Activated CD4-positive, alpha-beta memory T cell treated with anti-CD3 and anti-CD28 coated beads, Interleukin-2, amount 10 ng/mL, durations not matched to agents 7 days and 5 days (primary cell): ENCODE results near the gene PALD1. TPM values are rescaled to one million over a fixed set of nuclear protein-coding genes. Genes with fewer than 3 reads are reported as not detected.
"Not testable (repeated sequence)": the region's sequence is repeated elsewhere in the genome, so short reads cannot be mapped to it uniquely, and the experiment has no call there.

Source experiments
- CTCF ChIA-PET: fragments of 350-600 bp; sonication (Branson Sonifier 250); formaldehyde crosslinking; loops from one replicate; lab custom pipeline; 2021; ENCODE audit warnings: antibody characterized with exemption, inconsistent platforms; lab: Charles Lee
- POLR2A ChIA-PET: fragments of 350-600 bp; sonication (Branson Sonifier 250); formaldehyde crosslinking; loops from one replicate; lab custom pipeline; 2021; ENCODE audit warnings: antibody characterized with exemption; lab: Charles Lee
- DNase-seq: peaks from one replicate; pipeline ENCODE4 v3.0.0-alpha.2; 2020
- H3K27ac Mint-ChIP-seq: one replicate; pipeline ENCODE4 v1.8.0; 2021; ENCODE audit warnings: mild to moderate bottlenecking, mixed read lengths
- H3K27me3 Mint-ChIP-seq: one replicate; pipeline ENCODE4 v1.8.0; 2021; ENCODE audit warnings: mixed read lengths
- H3K36me3 Mint-ChIP-seq: one replicate; pipeline ENCODE4 v1.8.0; 2021; ENCODE audit warnings: low read depth, mixed read lengths
- H3K4me1 Mint-ChIP-seq: one replicate; pipeline ENCODE4 v1.8.0; 2021; ENCODE audit warnings: mixed read lengths
- H3K4me3 Mint-ChIP-seq: one replicate; pipeline ENCODE4 v1.8.0; 2021; ENCODE audit warnings: mild to moderate bottlenecking, mixed read lengths
- H3K9me3 Mint-ChIP-seq: one replicate; pipeline ENCODE4 v1.8.0; 2021; ENCODE audit warnings: mixed read lengths
- total RNA-seq, 2 experiments: library from RNA; stranded (reverse); gene quantifications; one replicate each; pipeline ENCODE4 v1.2.3, GENCODE V29; 2021

The PALD1 gene
- total RNA-seq, 2 experiments from 2014 or later: 0.08 to 0.15 TPM

- ChIA-PET CTCF (interaction anchor here (0.6 to 2.4 kb wide), 4 partner anchors 17 to 1727 kb away, joined by 3 to 14 read pairs (median 5); no protein-coding TSS in a partner anchor), POLR2A (interaction anchor here (0.7 to 3.0 kb wide), 8 partner anchors 11 to 370 kb away, joined by 3 to 12 read pairs (median 6); no protein-coding TSS in a partner anchor)
- peak; percentile 89 for DNase-seq
- Mint-ChIP-seq H3K4me1 (peaks cover 35% of the 10 kb centered on the region), H3K36me3 (peaks cover 26% of the 10 kb centered on the region), H3K9me3 (no peaks in the 10 kb centered on the region), H3K4me3 (peak within 1 kb of the TSS; percentile 90), H3K27ac (peak within 1 kb of the TSS; percentile 89), H3K27me3 (no peaks in the 10 kb centered on the region)
Measured at GRCh38 chr10:70602665-70603448, 124.3 kb downstream of the PALD1 start, which contains the start of gene PRF1. PRF1 (minus strand) TSS chr10:70602741; CDS start chr10:70600902, 1,839 bp downstream.

GRCh38 chr10:70603449-70603801, 124.9 kb downstream of the PALD1 start:
- POLR2A ChIA-PET: interaction anchor here (1.9 to 3.0 kb wide), 3 partner anchors 13 to 27 kb away, joined by 8 to 12 read pairs (median 11); no protein-coding TSS in a partner anchor
- peak overlapping the region; percentile 90 for H3K4me3 Mint-ChIP-seq
- no peaks in the 10 kb centered on the region for H3K27me3 Mint-ChIP-seq
- peak overlapping the region; percentile 89 for H3K27ac Mint-ChIP-seq
- H3K4me1 Mint-ChIP-seq: peaks cover 35% of the 10 kb centered on the region
- CTCF ChIA-PET: no interaction called here
- peak; percentile 33 for DNase-seq
- H3K9me3 Mint-ChIP-seq: no peaks in the 10 kb centered on the region
- peaks cover 21% of the 10 kb centered on the region for H3K36me3 Mint-ChIP-seq

GRCh38 chr10:70604106-70604505, 125.5 kb downstream of the PALD1 start:
- Mint-ChIP-seq H3K27me3 (no peaks in the 10 kb centered on the region), H3K27ac (peak overlapping the region; percentile 89), H3K4me3 (peak overlapping the region; percentile 4), H3K9me3 (no peaks in the 10 kb centered on the region), H3K4me1 (peaks cover 32% of the 10 kb centered on the region), H3K36me3 (peaks cover 15% of the 10 kb centered on the region)
- no peak for DNase-seq
- ChIA-PET CTCF (no interaction called here), POLR2A (interaction anchor here (3.0 kb wide), 1 partner anchor 28 kb away, joined by 12 read pairs; no protein-coding TSS in a partner anchor)

- Mint-ChIP-seq H3K27ac (no peak overlapping the region), H3K36me3 (peaks cover 8% of the 10 kb centered on the region), H3K27me3 (no peaks in the 10 kb centered on the region), H3K4me1 (peaks cover 33% of the 10 kb centered on the region), H3K9me3 (no peaks in the 10 kb centered on the region), H3K4me3 (no peak overlapping the region)
- ChIA-PET POLR2A (no interaction called here), CTCF (interaction anchor here (0.9 kb wide), 1 partner anchor 14 kb away, joined by 3 read pairs; no protein-coding TSS in a partner anchor)
- no peak for DNase-seq
Measured at GRCh38 chr10:70605161-70605560, 126.6 kb downstream of the PALD1 start.

- H3K4me1 Mint-ChIP-seq: peaks cover 23% of the 10 kb centered on the region
- ChIA-PET CTCF (no interaction called here), POLR2A (interaction anchor here (1.1 kb wide), 1 partner anchor 37 kb away, joined by 3 read pairs; no protein-coding TSS in a partner anchor)
- no peaks in the 10 kb centered on the region for H3K9me3 Mint-ChIP-seq
- no peaks in the 10 kb centered on the region for H3K36me3 Mint-ChIP-seq
- no peak overlapping the region for H3K27ac Mint-ChIP-seq
- DNase-seq: no peak
- H3K4me3 Mint-ChIP-seq: no peak overlapping the region
- no peaks in the 10 kb centered on the region for H3K27me3 Mint-ChIP-seq
Measured at GRCh38 chr10:70607936-70608335, 129.4 kb downstream of the PALD1 start.

GRCh38 chr10:70613941-70614340, 135.4 kb downstream of the PALD1 start:
- DNase-seq: no peak
- CTCF ChIA-PET: no interaction called here
- Mint-ChIP-seq H3K36me3 (no peaks in the 10 kb centered on the region), H3K27ac (no peak overlapping the region), H3K4me1 (peaks cover 48% of the 10 kb centered on the region), H3K9me3 (no peaks in the 10 kb centered on the region), H3K27me3 (peaks cover 4% of the 10 kb centered on the region), H3K4me3 (no peak overlapping the region)
- POLR2A ChIA-PET: interaction anchor here (1.5 kb wide), 1 partner anchor 11 kb away, joined by 3 read pairs; the partner anchor contains the start of gene PRF1

GRCh38 chr10:70614364-70614763, 135.8 kb downstream of the PALD1 start:
- H3K36me3 Mint-ChIP-seq, H3K27ac Mint-ChIP-seq, H3K27me3 Mint-ChIP-seq, DNase-seq, H3K4me3 Mint-ChIP-seq, H3K9me3 Mint-ChIP-seq: not testable (repeated sequence)
- CTCF ChIA-PET: interaction anchor here (0.6 kb wide), 1 partner anchor 111 kb away, joined by 4 read pairs; no protein-coding TSS in a partner anchor
- peaks cover 51% of the 10 kb centered on the region for H3K4me1 Mint-ChIP-seq
- POLR2A ChIA-PET: interaction anchor here (1.5 kb wide), 1 partner anchor 12 kb away, joined by 3 read pairs; the partner anchor contains the start of gene PRF1

- Mint-ChIP-seq H3K27me3 (peaks cover 4% of the 10 kb centered on the region), H3K27ac (no peak overlapping the region), H3K4me3 (no peak overlapping the region), H3K4me1 (peaks cover 46% of the 10 kb centered on the region), H3K9me3 (peaks cover under 1% of the 10 kb centered on the region), H3K36me3 (peaks cover under 1% of the 10 kb centered on the region)
- DNase-seq: no peak
- POLR2A ChIA-PET: interaction anchor here (1.9 kb wide), 1 partner anchor 37 kb away, joined by 8 read pairs; no protein-coding TSS in a partner anchor
- CTCF ChIA-PET: no interaction called here
Measured at GRCh38 chr10:70615211-70615610, 136.6 kb downstream of the PALD1 start.

- DNase-seq: no peak
- Mint-ChIP-seq H3K36me3 (peaks cover 4% of the 10 kb centered on the region), H3K27ac (no peak overlapping the region), H3K4me1 (peaks cover 41% of the 10 kb centered on the region), H3K9me3 (peaks cover 3% of the 10 kb centered on the region), H3K27me3 (peaks cover 4% of the 10 kb centered on the region), H3K4me3 (no peak overlapping the region)
- CTCF ChIA-PET: interaction anchor here (0.6 to 3.1 kb wide), 3 partner anchors 14 to 143 kb away, joined by 3 to 16 read pairs (median 4); no protein-coding TSS in a partner anchor
- POLR2A ChIA-PET: interaction anchor here (1.3 to 1.9 kb wide), 2 partner anchors 13 to 38 kb away, joined by 8 read pairs; partner anchors contain the start of gene PRF1
Measured at GRCh38 chr10:70615784-70616522, 137.4 kb downstream of the PALD1 start.

GRCh38 chr10:70616761-70617160, 138.2 kb downstream of the PALD1 start:
- peaks cover 3% of the 10 kb centered on the region for H3K9me3 Mint-ChIP-seq
- ChIA-PET POLR2A (interaction anchor here (1.3 to 1.9 kb wide), 2 partner anchors 14 to 39 kb away, joined by 8 read pairs; partner anchors contain the start of gene PRF1), CTCF (interaction anchor here (1.5 to 3.1 kb wide), 2 partner anchors 15 to 57 kb away, joined by 4 to 16 read pairs; no protein-coding TSS in a partner anchor)

More at GRCh38 chr10:70616761-70617160, 138.2 kb downstream of the PALD1 start:
- Mint-ChIP-seq H3K4me1 (peaks cover 40% of the 10 kb centered on the region), H3K36me3 (peaks cover 4% of the 10 kb centered on the region), H3K4me3 (no peak overlapping the region), H3K27ac (peak overlapping the region; percentile 49), H3K27me3 (peaks cover 4% of the 10 kb centered on the region)
- DNase-seq: no peak
